HEK293 (cell line): ENCODE results near the gene EARS2.

Source experiments
- CTCF ChIA-PET: fragments of 350-600 bp; formaldehyde crosslinking; extraction: SDS; loops from one replicate; lab custom pipeline; 2021; ENCODE audit warnings: antibody characterized with exemption; lab: Yijun Ruan, JAX
- POLR2A ChIA-PET: fragments of 300-600 bp; formaldehyde crosslinking; extraction: SDS; loops from one replicate; lab custom pipeline; 2020; ENCODE audit warnings: antibody characterized with exemption, inconsistent platforms; lab: Yijun Ruan, JAX
- H3K27ac ChIP-seq: fragments of 200-500 bp; sonication (Bioruptor generic); 2 replicates; pipeline ENCODE4 v1.5.1; 2014; ENCODE audit warnings: low read depth, low read length, control low read depth, inconsistent platforms; ENCODE audit errors: extremely low read depth
- H3K36me3 ChIP-seq, 2 experiments: fragments of 200-500 bp in 1 of 2; sonication (Bioruptor generic) in 1 of 2; 1 replicate in 1 of 2; 2 replicates in 1 of 2; pipeline ENCODE4 v1.5.1; 2014 to 2017; ENCODE audit warnings: inconsistent platforms in 2 of 2, low read length in 2 of 2; ENCODE audit not compliant: control insufficient read depth in 2 of 2, insufficient read depth in 1 of 2
- H3K4me1 ChIP-seq: fragments of 200-500 bp; sonication (Bioruptor generic); 2 replicates; pipeline ENCODE4 v1.5.1; 2014; ENCODE audit warnings: mild to moderate bottlenecking, low read length, inconsistent platforms; ENCODE audit not compliant: control insufficient read depth, insufficient read depth
- H3K4me3 ChIP-seq: 2 replicates; pipeline ENCODE4 v1.5.1; 2011; ENCODE audit warnings: low read depth, mild to moderate bottlenecking, control low read depth, low read length, moderate library complexity
- H3K9me3 ChIP-seq: fragments of 200-500 bp; sonication (Bioruptor generic); 2 replicates; pipeline ENCODE4 v1.5.1; 2014; ENCODE audit warnings: low read depth, low read length, inconsistent platforms; ENCODE audit not compliant: control insufficient read depth, insufficient read depth
- BCL11B ChIP-seq: fragments of 450-650 bp; formaldehyde crosslinking; IDR thresholded peaks from 2 replicates; pipeline ENCODE4 v1.5.1; 2016; ENCODE audit warnings: low read depth, missing biosample characterization, missing genetic modification characterization
- KLF1 ChIP-seq: fragments of 450-650 bp; formaldehyde crosslinking; IDR thresholded peaks from 2 replicates; pipeline ENCODE4 v1.5.1; 2016; ENCODE audit warnings: missing biosample characterization, missing genetic modification characterization
- WT1 ChIP-seq: fragments of 450-650 bp; formaldehyde crosslinking; IDR thresholded peaks from 2 replicates; pipeline ENCODE4 v1.5.1; 2016; ENCODE audit warnings: missing biosample characterization, missing genetic modification characterization
- YY1 ChIP-seq: fragments of 450-650 bp; formaldehyde crosslinking; IDR thresholded peaks from 2 replicates; pipeline ENCODE4 v1.5.1; 2018; ENCODE audit warnings: missing biosample characterization, missing genetic modification characterization
- ZNF10 ChIP-seq: fragments of 450-650 bp; formaldehyde crosslinking; IDR thresholded peaks from 2 replicates; pipeline ENCODE4 v1.5.1; 2017; ENCODE audit warnings: missing biosample characterization, missing genetic modification characterization
- ZNF211 ChIP-seq: fragments of 450-650 bp; formaldehyde crosslinking; IDR thresholded peaks from 2 replicates; pipeline ENCODE4 v1.5.1; 2016; ENCODE audit warnings: low read depth, missing biosample characterization, missing genetic modification characterization
- ZNF239 ChIP-seq: fragments of 450-650 bp; formaldehyde crosslinking; IDR thresholded peaks from 2 replicates; pipeline ENCODE4 v1.5.1; 2016; ENCODE audit warnings: missing biosample characterization, missing genetic modification characterization
- ZNF248 ChIP-seq: fragments of 450-650 bp; formaldehyde crosslinking; IDR thresholded peaks from 2 replicates; pipeline ENCODE4 v1.5.1; 2017; ENCODE audit warnings: missing biosample characterization, missing genetic modification characterization
- ZNF311 ChIP-seq: fragments of 450-650 bp; formaldehyde crosslinking; IDR thresholded peaks from 2 replicates; pipeline ENCODE4 v1.5.1; 2017; ENCODE audit warnings: missing biosample characterization, missing genetic modification characterization, borderline replicate concordance
- ZNF324 ChIP-seq: fragments of 450-650 bp; formaldehyde crosslinking; IDR thresholded peaks from 2 replicates; pipeline ENCODE4 v1.5.1; 2016; ENCODE audit warnings: missing biosample characterization, missing genetic modification characterization
- ZNF335 ChIP-seq: fragments of 450-650 bp; formaldehyde crosslinking; conservative IDR thresholded peaks from 2 replicates; pipeline ENCODE4 v1.5.1; 2016; ENCODE audit warnings: missing biosample characterization, missing genetic modification characterization
- ZNF366 ChIP-seq: fragments of 450-650 bp; formaldehyde crosslinking; conservative IDR thresholded peaks from 2 replicates; pipeline ENCODE4 v1.5.1; 2016; ENCODE audit warnings: missing biosample characterization, missing genetic modification characterization
- ZNF433 ChIP-seq: fragments of 450-650 bp; formaldehyde crosslinking; IDR thresholded peaks from 2 replicates; pipeline ENCODE4 v1.5.1; 2016; ENCODE audit warnings: missing biosample characterization, missing genetic modification characterization, low read depth
- ZNF501 ChIP-seq: fragments of 450-650 bp; formaldehyde crosslinking; IDR thresholded peaks from 2 replicates; pipeline ENCODE4 v1.5.1; 2016; ENCODE audit warnings: missing biosample characterization, missing genetic modification characterization
- ZNF600 ChIP-seq: fragments of 450-650 bp; formaldehyde crosslinking; IDR thresholded peaks from 2 replicates; pipeline ENCODE4 v1.5.1; 2016; ENCODE audit warnings: missing biosample characterization, missing genetic modification characterization
- ZNF664 ChIP-seq: fragments of 450-650 bp; formaldehyde crosslinking; IDR thresholded peaks from 2 replicates; pipeline ENCODE4 v1.5.1; 2016; ENCODE audit warnings: missing biosample characterization, missing genetic modification characterization
- ZNF747 ChIP-seq: fragments of 450-650 bp; formaldehyde crosslinking; IDR thresholded peaks from 2 replicates; pipeline ENCODE4 v1.5.1; 2016; ENCODE audit warnings: missing biosample characterization, missing genetic modification characterization
- ZSCAN30 ChIP-seq: fragments of 450-650 bp; IDR thresholded peaks from 2 replicates; pipeline ENCODE4 v1.5.1; 2018; ENCODE audit warnings: missing biosample characterization, mild to moderate bottlenecking, missing genetic modification characterization, moderate library complexity
- TF ChIP-seq, protein P1 (sequence below): fragments of 450-650 bp; formaldehyde crosslinking; IDR thresholded peaks from 2 replicates; pipeline ENCODE4 v1.5.1; 2017; ENCODE audit warnings: missing biosample characterization, missing genetic modification characterization
- TF ChIP-seq, protein P2 (sequence below): fragments of 450-650 bp; formaldehyde crosslinking; IDR thresholded peaks from 2 replicates; pipeline ENCODE4 v1.5.1; 2016; ENCODE audit warnings: missing biosample characterization, missing genetic modification characterization
- TF ChIP-seq, protein P3 (sequence below): fragments of 450-650 bp; formaldehyde crosslinking; IDR thresholded peaks from 2 replicates; pipeline ENCODE4; 2016; ENCODE audit warnings: missing biosample characterization, missing genetic modification characterization
- TF ChIP-seq, protein P4 (sequence below): fragments of 450-650 bp; formaldehyde crosslinking; IDR thresholded peaks from 2 replicates; pipeline ENCODE4 v1.5.1; 2016; ENCODE audit warnings: missing biosample characterization, missing genetic modification characterization
- TF ChIP-seq, protein P5 (sequence below): fragments of 450-650 bp; formaldehyde crosslinking; IDR thresholded peaks from 2 replicates; pipeline ENCODE4 v1.5.1; 2016; ENCODE audit warnings: missing biosample characterization, missing genetic modification characterization, borderline replicate concordance
- TF ChIP-seq, protein P6 (sequence below): fragments of 450-650 bp; formaldehyde crosslinking; IDR thresholded peaks from 2 replicates; pipeline ENCODE4 v1.5.1; 2016; ENCODE audit warnings: missing biosample characterization, missing genetic modification characterization

Gene EARS2

DNA sequence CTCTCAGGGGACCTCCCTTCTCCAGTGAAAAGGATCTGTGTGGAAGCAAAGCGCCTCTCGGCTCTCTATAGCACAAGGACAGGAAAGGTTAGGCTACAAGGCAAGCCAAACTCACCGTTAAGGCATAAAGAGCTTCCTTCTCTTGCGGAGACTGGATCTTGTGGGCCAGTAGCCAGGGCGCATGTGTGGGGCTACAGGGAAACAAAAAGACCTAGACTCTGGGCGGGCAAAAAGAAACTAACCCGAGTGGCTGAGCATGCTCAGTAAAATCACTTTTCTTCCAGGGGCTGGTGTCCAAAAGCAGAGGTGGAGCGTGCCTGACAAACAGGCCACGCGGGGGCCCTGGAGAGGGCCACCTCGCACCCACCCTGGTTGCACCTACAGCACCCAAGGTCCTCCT lies 63.0 kb downstream of the EARS2 start (continued):
- TF ChIP-seq, protein P1, sequence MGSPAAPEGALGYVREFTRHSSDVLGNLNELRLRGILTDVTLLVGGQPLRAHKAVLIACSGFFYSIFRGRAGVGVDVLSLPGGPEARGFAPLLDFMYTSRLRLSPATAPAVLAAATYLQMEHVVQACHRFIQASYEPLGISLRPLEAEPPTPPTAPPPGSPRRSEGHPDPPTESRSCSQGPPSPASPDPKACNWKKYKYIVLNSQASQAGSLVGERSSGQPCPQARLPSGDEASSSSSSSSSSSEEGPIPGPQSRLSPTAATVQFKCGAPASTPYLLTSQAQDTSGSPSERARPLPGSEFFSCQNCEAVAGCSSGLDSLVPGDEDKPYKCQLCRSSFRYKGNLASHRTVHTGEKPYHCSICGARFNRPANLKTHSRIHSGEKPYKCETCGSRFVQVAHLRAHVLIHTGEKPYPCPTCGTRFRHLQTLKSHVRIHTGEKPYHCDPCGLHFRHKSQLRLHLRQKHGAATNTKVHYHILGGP (tag by site-specific recombination) = no peak
- TF ChIP-seq ZNF433 (no peak), ZNF211 (tag by site-specific recombination) (no peak), ZNF239 (no peak), ZNF324 (tag by site-specific recombination) (no peak), ZSCAN30 (no peak), ZNF335 (tag by site-specific recombination) (no peak)

DNA sequence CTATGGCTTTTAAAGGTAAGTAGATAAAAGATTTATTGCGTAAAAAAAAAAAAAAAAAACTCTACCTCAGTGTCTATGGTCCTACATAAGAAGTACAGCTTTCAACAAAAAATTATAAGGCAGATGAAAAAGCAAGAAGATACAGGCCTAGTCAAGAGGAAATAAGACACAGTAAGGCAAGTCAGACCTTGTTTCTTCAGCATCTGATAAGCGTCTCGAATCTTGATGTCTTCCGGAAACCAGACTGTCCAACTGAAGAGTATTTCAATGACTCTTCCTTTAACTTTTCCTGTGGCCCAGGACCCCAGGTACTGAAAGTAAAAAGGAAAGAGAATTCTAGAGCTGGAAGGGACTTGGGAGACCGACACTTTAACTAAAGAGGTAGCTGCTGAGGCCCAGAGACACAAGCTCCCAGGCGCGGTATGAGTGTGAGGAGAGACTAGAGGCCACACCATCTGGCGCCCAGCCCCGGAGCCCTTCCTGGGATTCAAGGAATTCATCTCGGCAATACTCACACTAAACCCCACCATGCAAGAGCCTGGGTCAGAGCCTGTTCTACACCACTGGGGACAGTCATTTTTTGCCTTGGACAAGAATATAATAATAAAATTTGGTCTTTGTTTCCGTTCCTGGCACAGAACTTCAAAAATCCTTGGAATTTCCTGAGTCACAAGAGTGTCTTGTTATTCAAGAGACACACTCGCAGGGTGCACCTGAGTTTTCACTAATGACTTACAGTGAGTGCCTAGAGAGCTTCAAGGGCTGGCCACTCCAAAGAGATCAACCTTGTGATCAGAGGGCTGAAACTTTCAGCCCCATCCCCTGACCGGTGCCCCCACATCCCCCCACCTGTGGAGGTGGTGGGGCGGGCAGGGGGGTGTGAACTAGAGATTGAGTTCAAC lies 65.4 kb downstream of the EARS2 start:
- peaks cover 30 to 92% of the 10 kb centered on the region in 2 experiments; a peak in 2 of 3 replicates for H3K36me3 ChIP-seq
- no peak for TF ChIP-seq ZNF664 (tag by site-specific recombination)
- TF ChIP-seq ZNF600 (tag by site-specific recombination) = no peak
- TF ChIP-seq ZNF10 (tag by site-specific recombination) = no peak
- TF ChIP-seq KLF1 = no peak
- TF ChIP-seq YY1 (tag by site-specific recombination) = no peak
- TF ChIP-seq, protein P2, sequence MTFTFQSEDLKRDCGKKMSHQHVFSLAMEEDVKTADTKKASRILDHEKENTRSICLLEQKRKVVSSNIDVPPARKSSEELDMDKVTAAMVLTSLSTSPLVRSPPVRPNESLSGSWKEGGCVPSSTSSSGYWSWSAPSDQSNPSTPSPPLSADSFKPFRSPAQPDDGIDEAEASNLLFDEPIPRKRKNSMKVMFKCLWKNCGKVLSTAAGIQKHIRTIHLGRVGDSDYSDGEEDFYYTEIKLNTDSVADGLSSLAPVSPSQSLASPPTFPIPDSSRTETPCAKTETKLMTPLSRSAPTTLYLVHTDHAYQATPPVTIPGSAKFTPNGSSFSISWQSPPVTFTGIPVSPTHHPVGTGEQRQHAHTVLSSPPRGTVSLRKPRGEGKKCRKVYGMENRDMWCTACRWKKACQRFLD = no peak
- TF ChIP-seq WT1 (tag by site-specific recombination) = no peak
- TF ChIP-seq, protein P3, sequence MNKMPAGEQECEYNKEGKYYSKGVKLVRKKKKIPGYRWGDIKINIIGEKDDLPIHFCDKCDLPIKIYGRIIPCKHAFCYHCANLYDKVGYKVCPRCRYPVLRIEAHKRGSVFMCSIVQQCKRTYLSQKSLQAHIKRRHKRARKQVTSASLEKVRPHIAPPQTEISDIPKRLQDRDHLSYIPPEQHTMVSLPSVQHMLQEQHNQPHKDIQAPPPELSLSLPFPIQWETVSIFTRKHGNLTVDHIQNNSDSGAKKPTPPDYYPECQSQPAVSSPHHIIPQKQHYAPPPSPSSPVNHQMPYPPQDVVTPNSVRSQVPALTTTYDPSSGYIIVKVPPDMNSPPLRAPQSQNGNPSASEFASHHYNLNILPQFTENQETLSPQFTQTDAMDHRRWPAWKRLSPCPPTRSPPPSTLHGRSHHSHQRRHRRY (tag by site-specific recombination) = no peak
- TF ChIP-seq, protein P4, sequence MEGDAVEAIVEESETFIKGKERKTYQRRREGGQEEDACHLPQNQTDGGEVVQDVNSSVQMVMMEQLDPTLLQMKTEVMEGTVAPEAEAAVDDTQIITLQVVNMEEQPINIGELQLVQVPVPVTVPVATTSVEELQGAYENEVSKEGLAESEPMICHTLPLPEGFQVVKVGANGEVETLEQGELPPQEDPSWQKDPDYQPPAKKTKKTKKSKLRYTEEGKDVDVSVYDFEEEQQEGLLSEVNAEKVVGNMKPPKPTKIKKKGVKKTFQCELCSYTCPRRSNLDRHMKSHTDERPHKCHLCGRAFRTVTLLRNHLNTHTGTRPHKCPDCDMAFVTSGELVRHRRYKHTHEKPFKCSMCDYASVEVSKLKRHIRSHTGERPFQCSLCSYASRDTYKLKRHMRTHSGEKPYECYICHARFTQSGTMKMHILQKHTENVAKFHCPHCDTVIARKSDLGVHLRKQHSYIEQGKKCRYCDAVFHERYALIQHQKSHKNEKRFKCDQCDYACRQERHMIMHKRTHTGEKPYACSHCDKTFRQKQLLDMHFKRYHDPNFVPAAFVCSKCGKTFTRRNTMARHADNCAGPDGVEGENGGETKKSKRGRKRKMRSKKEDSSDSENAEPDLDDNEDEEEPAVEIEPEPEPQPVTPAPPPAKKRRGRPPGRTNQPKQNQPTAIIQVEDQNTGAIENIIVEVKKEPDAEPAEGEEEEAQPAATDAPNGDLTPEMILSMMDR (tag by site-specific recombination) = no peak
- TF ChIP-seq ZNF248 (tag by site-specific recombination) = no peak
- TF ChIP-seq, protein P5, sequence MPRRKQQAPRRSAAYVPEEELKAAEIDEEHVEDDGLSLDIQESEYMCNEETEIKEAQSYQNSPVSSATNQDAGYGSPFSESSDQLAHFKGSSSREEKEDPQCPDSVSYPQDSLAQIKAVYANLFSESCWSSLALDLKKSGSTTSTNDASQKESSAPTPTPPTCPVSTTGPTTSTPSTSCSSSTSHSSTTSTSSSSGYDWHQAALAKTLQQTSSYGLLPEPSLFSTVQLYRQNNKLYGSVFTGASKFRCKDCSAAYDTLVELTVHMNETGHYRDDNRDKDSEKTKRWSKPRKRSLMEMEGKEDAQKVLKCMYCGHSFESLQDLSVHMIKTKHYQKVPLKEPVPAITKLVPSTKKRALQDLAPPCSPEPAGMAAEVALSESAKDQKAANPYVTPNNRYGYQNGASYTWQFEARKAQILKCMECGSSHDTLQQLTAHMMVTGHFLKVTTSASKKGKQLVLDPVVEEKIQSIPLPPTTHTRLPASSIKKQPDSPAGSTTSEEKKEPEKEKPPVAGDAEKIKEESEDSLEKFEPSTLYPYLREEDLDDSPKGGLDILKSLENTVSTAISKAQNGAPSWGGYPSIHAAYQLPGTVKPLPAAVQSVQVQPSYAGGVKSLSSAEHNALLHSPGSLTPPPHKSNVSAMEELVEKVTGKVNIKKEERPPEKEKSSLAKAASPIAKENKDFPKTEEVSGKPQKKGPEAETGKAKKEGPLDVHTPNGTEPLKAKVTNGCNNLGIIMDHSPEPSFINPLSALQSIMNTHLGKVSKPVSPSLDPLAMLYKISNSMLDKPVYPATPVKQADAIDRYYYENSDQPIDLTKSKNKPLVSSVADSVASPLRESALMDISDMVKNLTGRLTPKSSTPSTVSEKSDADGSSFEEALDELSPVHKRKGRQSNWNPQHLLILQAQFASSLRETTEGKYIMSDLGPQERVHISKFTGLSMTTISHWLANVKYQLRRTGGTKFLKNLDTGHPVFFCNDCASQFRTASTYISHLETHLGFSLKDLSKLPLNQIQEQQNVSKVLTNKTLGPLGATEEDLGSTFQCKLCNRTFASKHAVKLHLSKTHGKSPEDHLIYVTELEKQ (tag by site-specific recombination) = no peak
- TF ChIP-seq, protein P6, sequence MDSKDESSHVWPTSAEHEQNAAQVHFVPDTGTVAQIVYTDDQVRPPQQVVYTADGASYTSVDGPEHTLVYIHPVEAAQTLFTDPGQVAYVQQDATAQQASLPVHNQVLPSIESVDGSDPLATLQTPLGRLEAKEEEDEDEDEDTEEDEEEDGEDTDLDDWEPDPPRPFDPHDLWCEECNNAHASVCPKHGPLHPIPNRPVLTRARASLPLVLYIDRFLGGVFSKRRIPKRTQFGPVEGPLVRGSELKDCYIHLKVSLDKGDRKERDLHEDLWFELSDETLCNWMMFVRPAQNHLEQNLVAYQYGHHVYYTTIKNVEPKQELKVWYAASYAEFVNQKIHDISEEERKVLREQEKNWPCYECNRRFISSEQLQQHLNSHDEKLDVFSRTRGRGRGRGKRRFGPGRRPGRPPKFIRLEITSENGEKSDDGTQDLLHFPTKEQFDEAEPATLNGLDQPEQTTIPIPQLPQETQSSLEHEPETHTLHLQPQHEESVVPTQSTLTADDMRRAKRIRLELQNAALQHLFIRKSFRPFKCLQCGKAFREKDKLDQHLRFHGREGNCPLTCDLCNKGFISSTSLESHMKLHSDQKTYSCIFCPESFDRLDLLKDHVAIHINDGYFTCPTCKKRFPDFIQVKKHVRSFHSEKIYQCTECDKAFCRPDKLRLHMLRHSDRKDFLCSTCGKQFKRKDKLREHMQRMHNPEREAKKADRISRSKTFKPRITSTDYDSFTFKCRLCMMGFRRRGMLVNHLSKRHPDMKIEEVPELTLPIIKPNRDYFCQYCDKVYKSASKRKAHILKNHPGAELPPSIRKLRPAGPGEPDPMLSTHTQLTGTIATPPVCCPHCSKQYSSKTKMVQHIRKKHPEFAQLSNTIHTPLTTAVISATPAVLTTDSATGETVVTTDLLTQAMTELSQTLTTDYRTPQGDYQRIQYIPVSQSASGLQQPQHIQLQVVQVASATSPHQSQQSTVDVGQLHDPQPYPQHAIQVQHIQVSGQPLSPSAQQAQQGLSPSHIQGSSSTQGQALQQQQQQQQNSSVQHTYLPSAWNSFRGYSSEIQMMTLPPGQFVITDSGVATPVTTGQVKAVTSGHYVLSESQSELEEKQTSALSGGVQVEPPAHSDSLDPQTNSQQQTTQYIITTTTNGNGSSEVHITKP (tag by site-specific recombination) = no peak
- TF ChIP-seq ZNF311 (tag by site-specific recombination) = no peak
- TF ChIP-seq ZNF501 (tag by site-specific recombination) = no peak
- TF ChIP-seq ZNF747 (tag by site-specific recombination) = no peak
- no peak for TF ChIP-seq ZNF366 (tag by site-specific recombination)
- no peak for TF ChIP-seq BCL11B

More for the DNA sequence above, 65.4 kb downstream of the EARS2 start:
- Histone ChIP-seq H3K4me1 (no peaks in the 10 kb centered on the region), H3K9me3 (no peaks in the 10 kb centered on the region), H3K27ac (no peak overlapping the region), H3K4me3 (no peak overlapping the region)
- CTCF ChIA-PET = interaction anchor here (0.7 to 1.7 kb wide), 3 partner anchors 10 to 86 kb away, joined by 3 to 9 read pairs (median 4); no protein-coding TSS in a partner anchor
- POLR2A ChIA-PET = no interaction called here
